ENCODE measurements around the gene NXPH2. TPM values are rescaled to one million over a fixed set of nuclear protein-coding genes. Genes with fewer than 3 reads are reported as not detected.

NXPH2 gene
- total and polyA plus RNA-seq, 9 donors: 0.67 to 10.0 (median 2.5) TPM

GRCh38 chr2:138819964-138820363, 39.8 kb upstream of the NXPH2 start:
- no peak overlapping the region for H3K4me3 ChIP-seq
- DNase-seq: no peak
- intact Hi-C loops (cut with DNase I): no loop called here
- no peaks in the 10 kb centered on the region for H3K4me1 ChIP-seq (ENCODE audit: insufficient read depth)
- no peak overlapping the region for H3K27ac ChIP-seq
- H3K27me3 ChIP-seq: no peaks in the 10 kb centered on the region
- TF ChIP-seq EP300 (IDR thresholded peaks at IDR 0.05): no peak
- no peak for TF ChIP-seq POLR2A (IDR thresholded peaks at IDR 0.05)
- TF ChIP-seq CTCF (IDR thresholded peaks at IDR 0.05): no peak
- no peaks in the 10 kb centered on the region for H3K36me3 ChIP-seq
- no peaks in the 10 kb centered on the region for H3K9me3 ChIP-seq
- 64 to 74% (median 67%) methylated on average over 3 of the region's 3 CpGs for WGBS, 3 donors

- Histone ChIP-seq H3K4me1 (ENCODE audit: insufficient read depth) (no peaks in the 10 kb centered on the region), H3K9me3 (no peaks in the 10 kb centered on the region), H3K27me3 (no peaks in the 10 kb centered on the region), H3K4me3 (no peak overlapping the region), H3K27ac (no peak overlapping the region), H3K36me3 (no peaks in the 10 kb centered on the region)
- no peak for TF ChIP-seq POLR2A (IDR thresholded peaks at IDR 0.05)
- TF ChIP-seq CTCF (IDR thresholded peaks at IDR 0.05): no peak
- no peak for TF ChIP-seq EP300 (IDR thresholded peaks at IDR 0.05)
- WGBS, 3 donors: 0 to 12% (median 0%) methylated on average over 1 of the region's 1 CpG
- no peak for DNase-seq
- intact Hi-C loops (cut with DNase I): no loop called here
Measured at GRCh38 chr2:138818556-138818955, 38.4 kb upstream of the NXPH2 start.

DNA sequence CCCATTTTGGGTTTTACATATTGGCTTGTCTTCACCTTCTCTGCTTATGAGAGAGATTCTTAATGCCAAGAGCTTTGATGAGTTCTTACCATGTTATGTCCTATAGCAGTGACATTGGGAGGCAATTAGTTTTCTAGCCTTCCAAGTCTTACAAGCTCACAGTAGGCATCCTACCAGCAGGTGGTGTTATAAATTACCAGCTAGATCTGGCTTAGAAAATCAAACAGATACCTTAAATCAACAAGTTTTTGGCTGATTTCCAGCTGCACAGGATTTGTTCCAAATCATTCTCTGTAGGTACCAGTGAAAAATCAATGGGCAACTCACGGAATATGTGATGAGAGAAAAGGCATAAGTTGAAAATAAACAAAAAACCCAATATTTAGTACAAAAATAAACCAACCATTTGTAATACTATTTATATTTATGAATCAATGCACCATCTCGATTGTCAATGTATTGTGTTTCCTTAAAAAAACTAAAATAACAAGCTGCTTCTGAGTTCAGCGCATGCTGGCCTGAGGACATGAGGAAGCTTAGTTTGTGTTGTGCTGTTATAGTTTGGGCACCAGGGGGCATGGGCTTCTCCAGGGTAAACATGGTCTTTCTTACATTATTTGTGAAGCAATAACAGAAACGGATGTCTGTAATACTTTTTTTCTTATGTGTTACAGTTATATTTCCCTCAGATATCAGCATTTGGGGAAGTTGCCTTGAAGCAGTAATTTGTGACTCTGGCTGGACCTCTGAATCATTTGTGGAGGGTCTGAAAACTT, 34.1 kb upstream of the NXPH2 start:
- H3K27ac ChIP-seq: no peak overlapping the region
- TF ChIP-seq EP300 (IDR thresholded peaks at IDR 0.05) (no peak), CTCF (IDR thresholded peaks at IDR 0.05) (no peak), POLR2A (IDR thresholded peaks at IDR 0.05) (no peak)
- 72 to 82% (median 80%) methylated on average over 4 of the region's 4 CpGs for WGBS, 3 donors

GRCh38 chr2:138811431-138811830, 31.2 kb upstream of the NXPH2 start:
- intact Hi-C loops (cut with DNase I): no loop called here
- no peaks in the 10 kb centered on the region for H3K9me3 ChIP-seq
- no peak for DNase-seq
- H3K27me3 ChIP-seq: no peaks in the 10 kb centered on the region
- H3K27ac ChIP-seq: no peak overlapping the region
- H3K4me1 ChIP-seq (ENCODE audit: insufficient read depth): no peaks in the 10 kb centered on the region
- WGBS, 3 donors: 85 to 89% (median 89%) methylated on average over 3 of the region's 3 CpGs
- H3K4me3 ChIP-seq: no peak overlapping the region
- no peaks in the 10 kb centered on the region for H3K36me3 ChIP-seq
- TF ChIP-seq POLR2A (IDR thresholded peaks at IDR 0.05): no peak
- TF ChIP-seq EP300 (IDR thresholded peaks at IDR 0.05): no peak
- no peak for TF ChIP-seq CTCF (IDR thresholded peaks at IDR 0.05)

More for the DNA sequence above, 34.1 kb upstream of the NXPH2 start:
- intact Hi-C loops (cut with DNase I): no loop called here
- Histone ChIP-seq H3K9me3 (no peaks in the 10 kb centered on the region), H3K36me3 (no peaks in the 10 kb centered on the region), H3K27me3 (no peaks in the 10 kb centered on the region), H3K4me1 (ENCODE audit: insufficient read depth) (no peaks in the 10 kb centered on the region), H3K4me3 (no peak overlapping the region)
- no peak for DNase-seq

All from ovary (tissue), 9 donors.